Endothelial cell of hepatic sinusoid (primary cell): ENCODE results near the gene POLE.

ENCODE experiments used
- in situ Hi-C: cut with HindIII; loops from 2 replicates; pipeline ENCODE4 v1.10.0; 2017; ENCODE audit warnings: low sequenced_read_pairs

Gene POLE

GRCh38 chr12:132586929-132587328 is 100.2 kb downstream of the POLE start:
- in situ Hi-C loops: no loop called here

- in situ Hi-C loops: no loop called here
These were observed 102.0 kb downstream of the POLE start for GRCh38 chr12:132585177-132585576.

- in situ Hi-C loops: no loop called here
These were observed 102.7 kb downstream of the POLE start for GRCh38 chr12:132584429-132584828.

DNA sequence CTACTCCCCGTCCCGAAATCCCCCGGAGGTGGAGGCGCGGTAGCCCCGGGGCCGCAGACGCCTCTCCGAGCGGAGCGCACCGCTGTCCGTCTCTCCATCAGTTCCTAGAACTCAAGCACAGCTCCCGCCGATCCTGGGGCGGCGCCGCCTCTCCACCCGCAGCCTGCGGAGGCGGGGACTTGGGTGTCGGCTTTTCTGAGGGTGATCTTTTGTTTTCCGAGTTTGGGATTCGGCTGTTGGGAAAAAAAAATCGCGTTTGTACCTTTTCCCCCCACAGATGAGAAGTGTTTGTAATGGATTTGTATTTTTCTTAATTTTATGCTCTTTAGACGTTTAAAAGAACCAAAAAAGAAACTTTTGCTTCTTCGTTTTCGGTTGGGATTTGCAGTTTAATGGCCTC is 103.4 kb downstream of the POLE start:
- in situ Hi-C loops: no loop called here

DNA sequence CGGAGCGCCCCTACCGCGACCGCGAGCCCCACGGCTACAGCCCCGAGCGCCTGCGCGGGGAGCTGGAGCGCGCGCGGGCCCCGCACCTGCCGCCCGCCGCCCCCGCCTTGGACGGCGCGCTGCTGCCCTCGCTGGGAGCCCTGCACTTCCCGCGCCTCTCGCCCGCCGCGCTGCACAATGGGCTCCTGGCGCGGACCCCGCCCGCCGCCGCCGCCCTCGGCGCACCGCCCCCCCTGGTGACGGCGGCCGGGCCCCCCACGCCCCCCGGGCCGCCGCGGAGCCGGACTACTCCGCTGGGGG is 103.8 kb downstream of the POLE start:
- in situ Hi-C loops: no loop called here

GRCh38 chr12:132582582-132583410 is 104.3 kb downstream of the POLE start:
- in situ Hi-C loops: no loop called here

DNA sequence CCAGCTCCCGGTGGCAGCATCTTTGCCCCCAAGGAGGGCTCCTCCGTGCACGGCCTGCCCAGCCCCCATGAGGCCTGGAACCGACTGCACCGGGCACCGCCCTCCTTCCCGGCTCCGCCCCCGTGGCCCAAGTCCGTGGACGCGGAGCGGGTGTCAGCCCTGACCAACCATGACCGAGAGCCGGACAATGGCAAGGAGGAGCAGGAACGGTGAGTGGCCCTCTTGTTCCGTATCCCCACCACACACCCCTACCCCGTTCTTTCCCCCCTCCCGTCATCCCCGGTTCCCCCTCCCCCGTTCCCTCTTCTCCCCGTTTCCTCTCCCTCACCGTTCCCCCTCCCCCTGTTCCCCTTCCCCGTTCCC is 105.1 kb downstream of the POLE start:
- in situ Hi-C loops: no loop called here

GRCh38 chr12:132581348-132582057 is 105.6 kb downstream of the POLE start:
- in situ Hi-C loops: no loop called here

- in situ Hi-C loops: no loop called here
These were observed 106.3 kb downstream of the POLE start for GRCh38 chr12:132580701-132581292.

DNA sequence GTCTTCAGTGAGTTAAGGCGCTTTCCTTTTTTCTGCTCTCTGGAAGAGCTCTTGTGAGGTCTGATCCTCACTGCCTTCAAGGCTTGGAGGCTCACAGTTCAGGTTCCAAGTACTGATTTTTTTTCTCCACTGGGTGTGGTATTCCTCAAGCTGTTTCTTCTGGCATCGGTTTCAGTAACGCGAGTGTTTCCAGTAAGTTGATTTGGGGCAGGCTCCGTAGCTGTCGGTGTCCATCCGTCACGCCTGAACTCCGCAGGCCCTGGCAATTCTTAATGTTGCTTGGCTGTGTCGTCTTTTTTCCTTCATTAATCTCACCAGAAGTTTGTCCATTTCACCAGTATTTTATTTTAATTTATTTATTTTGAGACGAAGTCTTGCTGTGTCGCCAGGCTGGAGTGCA is 107.4 kb downstream of the POLE start:
- in situ Hi-C loops: no loop called here

DNA sequence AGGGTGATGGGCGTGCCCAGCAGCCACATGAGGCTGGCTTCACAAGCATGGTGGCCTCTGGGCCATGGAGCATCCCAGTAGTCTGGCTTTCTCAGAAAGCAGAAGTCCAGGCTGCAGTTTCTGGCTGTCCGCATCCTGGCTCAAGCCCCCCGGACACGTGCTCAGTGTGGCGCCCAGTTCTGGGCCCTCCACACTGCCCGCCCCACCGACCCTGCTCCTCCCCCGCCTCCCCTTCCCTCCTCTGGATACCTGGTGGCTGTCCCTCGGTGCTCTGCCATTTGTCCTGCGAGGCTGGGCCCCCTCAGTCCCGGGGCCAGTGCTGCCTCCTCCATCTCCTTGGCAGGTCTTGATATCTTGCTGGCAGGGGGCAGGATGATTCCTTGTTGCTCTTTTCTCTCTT is 108.3 kb downstream of the POLE start:
- in situ Hi-C loops: no loop called here

- in situ Hi-C loops: no loop called here
These were observed 109.0 kb downstream of the POLE start for GRCh38 chr12:132578118-132578517.

DNA sequence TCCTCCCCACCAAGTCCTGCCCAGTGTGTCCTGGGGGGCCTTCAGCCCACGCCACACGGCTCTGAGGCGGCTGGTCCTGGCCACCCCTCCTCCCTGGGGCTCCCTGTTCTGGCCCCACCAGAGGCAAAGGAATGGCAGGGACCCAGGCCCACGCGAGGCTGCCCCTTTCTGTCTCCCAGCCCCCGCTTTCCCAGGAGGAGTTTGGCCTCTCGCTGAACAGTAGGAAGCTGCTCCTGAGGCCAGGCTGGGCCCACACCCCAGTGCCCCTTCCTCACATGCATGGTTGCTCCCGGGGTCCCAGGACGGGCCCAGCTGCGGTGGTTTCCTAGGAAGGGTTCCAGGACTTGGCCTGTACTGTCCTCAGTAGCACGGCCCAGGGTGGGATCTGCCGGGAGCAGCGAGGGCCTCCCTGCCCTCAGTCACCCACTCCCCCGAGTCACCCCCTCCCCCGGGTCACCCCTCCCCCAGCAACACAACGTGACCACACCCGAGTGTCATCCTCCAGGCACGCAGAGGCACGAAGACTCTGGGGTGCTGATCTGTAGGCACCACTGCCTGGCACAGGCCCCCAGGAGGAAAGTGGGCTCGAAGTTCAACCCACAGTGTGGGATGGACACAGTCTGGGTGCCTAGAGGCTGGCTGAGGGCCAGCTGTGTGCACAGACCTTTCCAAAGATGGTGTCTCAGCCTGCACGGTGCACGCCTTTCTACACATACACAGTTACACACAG is 109.8 kb downstream of the POLE start:
- in situ Hi-C loops: no loop called here

- in situ Hi-C loops: no loop called here
These were observed 110.4 kb downstream of the POLE start for GRCh38 chr12:132576701-132577100.

DNA sequence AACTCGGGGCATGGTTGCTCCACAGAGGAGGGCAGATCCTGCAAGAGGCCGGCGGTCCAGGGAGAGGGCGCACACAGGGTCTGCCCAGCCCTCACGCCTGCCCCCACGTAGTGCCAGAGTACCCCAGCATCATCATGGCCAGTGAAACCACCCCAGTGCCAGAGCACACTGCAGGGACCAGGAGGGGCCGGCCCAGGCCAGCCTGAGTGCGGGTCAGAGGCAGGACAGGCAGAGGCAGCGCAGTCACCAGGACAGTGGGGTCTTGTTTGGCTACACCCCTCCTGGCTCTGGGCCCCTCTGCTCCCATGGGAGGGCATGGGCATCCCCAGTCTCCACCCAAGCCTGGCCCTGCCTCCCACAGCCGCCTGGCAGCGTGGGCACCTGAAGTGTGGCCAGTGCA is 111.5 kb downstream of the POLE start:
- in situ Hi-C loops: no loop called here

DNA sequence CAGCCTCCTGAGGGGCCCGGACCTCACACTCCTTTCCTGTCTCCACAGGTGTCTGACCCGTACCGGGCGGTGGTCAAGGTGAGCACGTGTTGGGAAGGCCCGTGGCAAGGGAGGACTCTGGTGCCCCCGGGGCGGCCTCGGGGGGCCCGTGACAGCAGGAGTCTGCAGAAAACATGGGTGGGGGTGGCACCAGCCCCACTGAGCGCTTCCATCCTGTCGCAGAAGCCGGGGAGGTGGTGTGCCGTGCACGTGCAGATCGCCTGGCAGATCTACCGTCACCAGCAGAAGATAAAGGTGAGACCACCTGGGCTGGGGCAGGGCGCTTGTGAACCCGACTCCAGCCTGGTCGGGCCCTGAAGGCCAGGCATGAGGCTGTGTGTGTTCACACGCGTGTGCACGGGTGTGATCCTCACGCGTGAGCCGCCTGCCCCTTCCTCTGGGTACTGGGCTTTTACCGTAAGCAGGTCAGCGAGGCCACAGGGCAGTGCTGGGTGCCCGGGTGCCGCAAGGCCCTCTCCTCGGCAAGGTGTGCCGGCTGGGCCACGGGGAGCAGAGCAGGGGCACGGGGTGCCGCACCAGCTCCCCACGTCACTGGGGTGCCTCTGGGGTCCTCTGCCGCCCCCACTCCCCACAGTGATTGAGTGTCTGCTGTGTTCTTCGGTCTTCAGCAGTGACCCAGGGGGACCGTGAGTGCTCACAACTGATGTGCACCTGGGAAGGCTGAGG is 112.7 kb downstream of the POLE start:
- in situ Hi-C loops: no loop called here
